Neural progenitor cell (in vitro differentiated cells): ENCODE results near the gene MAGEA6.

ENCODE experiments used
- EZH2phosphoT487 ChIP-seq: fragments of 200-600 bp; sonication (generic); IDR thresholded peaks from 2 replicates; pipeline ENCODE4 v1.6.1; 2017; ENCODE audit warnings: antibody characterized with exemption
- TF ChIP-seq, protein P1 (sequence below): fragments of 200-600 bp; sonication (generic); IDR thresholded peaks from 2 replicates; pipeline ENCODE4 v1.5.1; 2017; ENCODE audit warnings: antibody characterized with exemption, mild to moderate bottlenecking

DNA sequence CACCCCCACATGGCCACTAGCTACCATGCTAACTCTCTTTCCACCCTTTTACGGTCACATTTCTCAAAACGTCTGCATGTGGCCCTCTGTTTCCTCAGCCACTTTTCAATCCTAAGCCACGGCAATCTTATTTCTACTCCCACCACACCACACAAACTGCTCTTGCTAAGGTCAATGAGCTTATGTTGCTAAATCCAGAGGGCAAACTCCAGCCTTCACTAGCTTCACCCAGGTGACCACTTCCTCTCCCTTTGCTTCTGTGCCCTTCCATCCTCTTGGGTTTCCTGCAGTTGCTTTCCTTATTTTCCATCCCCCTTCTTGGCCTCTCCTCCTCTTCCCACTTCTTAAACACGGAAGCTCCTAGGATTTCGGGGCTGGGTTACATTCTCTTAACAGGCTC lies 44.6 kb upstream of the MAGEA6 start:
- TF ChIP-seq, protein P1, sequence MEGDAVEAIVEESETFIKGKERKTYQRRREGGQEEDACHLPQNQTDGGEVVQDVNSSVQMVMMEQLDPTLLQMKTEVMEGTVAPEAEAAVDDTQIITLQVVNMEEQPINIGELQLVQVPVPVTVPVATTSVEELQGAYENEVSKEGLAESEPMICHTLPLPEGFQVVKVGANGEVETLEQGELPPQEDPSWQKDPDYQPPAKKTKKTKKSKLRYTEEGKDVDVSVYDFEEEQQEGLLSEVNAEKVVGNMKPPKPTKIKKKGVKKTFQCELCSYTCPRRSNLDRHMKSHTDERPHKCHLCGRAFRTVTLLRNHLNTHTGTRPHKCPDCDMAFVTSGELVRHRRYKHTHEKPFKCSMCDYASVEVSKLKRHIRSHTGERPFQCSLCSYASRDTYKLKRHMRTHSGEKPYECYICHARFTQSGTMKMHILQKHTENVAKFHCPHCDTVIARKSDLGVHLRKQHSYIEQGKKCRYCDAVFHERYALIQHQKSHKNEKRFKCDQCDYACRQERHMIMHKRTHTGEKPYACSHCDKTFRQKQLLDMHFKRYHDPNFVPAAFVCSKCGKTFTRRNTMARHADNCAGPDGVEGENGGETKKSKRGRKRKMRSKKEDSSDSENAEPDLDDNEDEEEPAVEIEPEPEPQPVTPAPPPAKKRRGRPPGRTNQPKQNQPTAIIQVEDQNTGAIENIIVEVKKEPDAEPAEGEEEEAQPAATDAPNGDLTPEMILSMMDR, result no peak
- TF ChIP-seq EZH2phosphoT487, result no peak
